ENCODE data around the gene PLEKHM3.

GRCh38 chr2:207775473-207775872, 249.9 kb downstream of the PLEKHM3 start:
- TF ChIP-seq CTCF (optimal IDR thresholded peaks at IDR 0.05 in 1 of 3, IDR thresholded peaks at IDR 0.05 in 1 of 3, conservative IDR thresholded peaks at IDR 0.05 in 1 of 3; ENCODE audit: extremely low read depth in 1 of 3, insufficient read depth in 2 of 3, low read length in 3 of 3) (no peak), EZH2 (IDR thresholded peaks at IDR 0.05; ENCODE audit: low read length) (no peak)

Data from keratinocyte (primary cell).